GM12891 (cell line): ENCODE data around the gene KRTAP1-3.

Source experiments
- POLR2A ChIP-seq: IDR thresholded peaks from 2 replicates; pipeline ENCODE4 v1.6.1; 2011; ENCODE audit warnings: low read depth, low read length, control low read depth
- POLR2AphosphoS5 ChIP-seq: IDR thresholded peaks from 2 replicates; pipeline ENCODE4 v1.6.1; 2011; ENCODE audit warnings: low read depth, low read length, control low read depth

DNA sequence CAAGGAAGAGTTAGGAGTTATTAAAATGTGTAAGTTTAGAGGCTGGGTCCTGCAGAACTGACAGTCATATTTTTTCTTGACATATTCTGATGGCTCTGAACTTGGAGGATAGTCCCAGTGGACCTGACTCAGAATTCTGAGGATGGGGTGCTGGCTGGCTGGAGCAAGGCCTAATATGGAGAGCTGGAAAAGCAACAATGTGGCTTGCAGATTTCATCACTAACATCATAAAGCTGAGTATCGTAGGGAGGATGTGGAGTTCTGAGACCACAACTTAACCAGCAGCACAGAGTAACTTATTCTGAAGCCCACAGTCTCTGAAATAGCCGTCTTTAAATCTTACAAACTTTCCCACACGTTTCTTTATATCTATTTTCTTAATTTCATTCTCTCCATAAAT is 10.0 kb downstream of the KRTAP1-3 start:
- no peak for TF ChIP-seq POLR2AphosphoS5
- TF ChIP-seq POLR2A, result no peak
